ENCODE results near the gene BATF.

The BATF gene

GRCh38 chr14:75577729-75578101 lies 55.4 kb downstream of the BATF start:
- TF ChIP-seq CREB1 (IDR thresholded peaks at IDR 0.05; ENCODE audit: low read depth) = no peak
- TF ChIP-seq RAD21 (IDR thresholded peaks at IDR 0.05; ENCODE audit: low read depth) = peak; percentile 92

GRCh38 chr14:75578102-75578785 lies 56.0 kb downstream of the BATF start, which contains the start of gene FLVCR2:
Gene FLVCR2, plus strand, starts transcription at chr14:75578620. Its CDS starts 353 bp downstream, at chr14:75578973.
- TF ChIP-seq TCF12 (IDR thresholded peaks at IDR 0.05; ENCODE audit: low read depth) = no peak
- TF ChIP-seq CREB1 (IDR thresholded peaks at IDR 0.05; ENCODE audit: low read depth) = no peak
- TF ChIP-seq USF1 (IDR thresholded peaks at IDR 0.05) = peak; percentile 92
- no peak for TF ChIP-seq TAF1 (IDR thresholded peaks at IDR 0.05; ENCODE audit: low read depth)
- TF ChIP-seq MAX (IDR thresholded peaks at IDR 0.05) = peak; percentile 54
- TF ChIP-seq RAD21 (IDR thresholded peaks at IDR 0.05; ENCODE audit: low read depth) = no peak
- no peak for TF ChIP-seq EP300 (IDR thresholded peaks at IDR 0.05; ENCODE audit: borderline replicate concordance)
- no peak for TF ChIP-seq EGR1 (IDR thresholded peaks at IDR 0.05)
- TF ChIP-seq CEBPB (IDR thresholded peaks at IDR 0.05) = no peak
- TF ChIP-seq REST (IDR thresholded peaks at IDR 0.05; ENCODE audit: low read depth) = no peak
- peak; percentile 68; the same call in 1 of the 2 replicates for TF ChIP-seq ZBTB7A (IDR thresholded peaks at IDR 0.05; ENCODE audit: low read depth)
- no peak for TF ChIP-seq FOXM1 (IDR thresholded peaks at IDR 0.05; ENCODE audit: borderline replicate concordance, low read depth)
- no peak for TF ChIP-seq NFIC (IDR thresholded peaks at IDR 0.05)
- TF ChIP-seq YY1 (IDR thresholded peaks at IDR 0.05; ENCODE audit: low read depth) = no peak
- TF ChIP-seq TEAD4 (IDR thresholded peaks at IDR 0.05) = peak; percentile 23; the same call in 1 of the 2 replicates

- peak; percentile 36 for TF ChIP-seq RAD21 (IDR thresholded peaks at IDR 0.05; ENCODE audit: low read depth)
- TF ChIP-seq CEBPB (IDR thresholded peaks at IDR 0.05) = no peak
- no peak for TF ChIP-seq TCF12 (IDR thresholded peaks at IDR 0.05; ENCODE audit: low read depth)
These were observed 56.6 kb downstream of the BATF start for GRCh38 chr14:75578786-75579337.

- TF ChIP-seq MAX (IDR thresholded peaks at IDR 0.05) (no peak), EGR1 (IDR thresholded peaks at IDR 0.05) (no peak), ZBTB7A (IDR thresholded peaks at IDR 0.05; ENCODE audit: low read depth) (no peak), TAF1 (IDR thresholded peaks at IDR 0.05; ENCODE audit: low read depth) (no peak), CREB1 (IDR thresholded peaks at IDR 0.05; ENCODE audit: low read depth) (no peak), REST (IDR thresholded peaks at IDR 0.05; ENCODE audit: low read depth) (no peak), TCF12 (IDR thresholded peaks at IDR 0.05; ENCODE audit: low read depth) (no peak), FOXM1 (IDR thresholded peaks at IDR 0.05; ENCODE audit: borderline replicate concordance, low read depth) (no peak), TEAD4 (IDR thresholded peaks at IDR 0.05) (no peak), USF1 (IDR thresholded peaks at IDR 0.05) (no peak)
These were observed 57.1 kb downstream of the BATF start for GRCh38 chr14:75579338-75579864.

GRCh38 chr14:75579882-75580281 lies 57.6 kb downstream of the BATF start:
- no peak for TF ChIP-seq YY1 (IDR thresholded peaks at IDR 0.05; ENCODE audit: low read depth)

- no peak for TF ChIP-seq CEBPB (IDR thresholded peaks at IDR 0.05)
- no peak for TF ChIP-seq TCF12 (IDR thresholded peaks at IDR 0.05; ENCODE audit: low read depth)
- TF ChIP-seq RAD21 (IDR thresholded peaks at IDR 0.05; ENCODE audit: low read depth) = no peak
- TF ChIP-seq FOXM1 (IDR thresholded peaks at IDR 0.05; ENCODE audit: borderline replicate concordance, low read depth) = no peak
- no peak for TF ChIP-seq TEAD4 (IDR thresholded peaks at IDR 0.05)
These were observed 65.1 kb downstream of the BATF start for GRCh38 chr14:75587388-75587787.

All from Ishikawa (cell line).